Measurements from ENCODE around the gene CBL.

DNA sequence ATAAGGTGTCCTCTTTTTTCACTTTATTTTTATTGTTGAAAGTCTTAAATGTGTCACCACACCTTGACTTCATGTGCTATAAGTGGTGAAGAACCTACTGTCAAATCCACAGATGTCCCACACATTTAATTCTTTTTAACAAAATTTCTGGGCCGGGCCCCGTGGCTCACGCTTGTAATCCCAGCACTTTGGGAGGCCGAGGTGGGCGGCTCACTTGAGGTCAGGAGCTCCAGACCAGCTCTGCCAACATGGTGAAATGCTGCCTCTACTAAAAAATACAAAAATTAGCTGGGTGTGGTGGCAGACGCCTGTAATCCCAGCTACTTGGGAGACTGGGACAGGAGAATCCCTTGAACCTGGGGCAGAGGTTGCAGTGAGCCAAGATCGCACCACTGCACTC, 3.0 kb downstream of the CBL start:
- TF ChIP-seq, protein P1, sequence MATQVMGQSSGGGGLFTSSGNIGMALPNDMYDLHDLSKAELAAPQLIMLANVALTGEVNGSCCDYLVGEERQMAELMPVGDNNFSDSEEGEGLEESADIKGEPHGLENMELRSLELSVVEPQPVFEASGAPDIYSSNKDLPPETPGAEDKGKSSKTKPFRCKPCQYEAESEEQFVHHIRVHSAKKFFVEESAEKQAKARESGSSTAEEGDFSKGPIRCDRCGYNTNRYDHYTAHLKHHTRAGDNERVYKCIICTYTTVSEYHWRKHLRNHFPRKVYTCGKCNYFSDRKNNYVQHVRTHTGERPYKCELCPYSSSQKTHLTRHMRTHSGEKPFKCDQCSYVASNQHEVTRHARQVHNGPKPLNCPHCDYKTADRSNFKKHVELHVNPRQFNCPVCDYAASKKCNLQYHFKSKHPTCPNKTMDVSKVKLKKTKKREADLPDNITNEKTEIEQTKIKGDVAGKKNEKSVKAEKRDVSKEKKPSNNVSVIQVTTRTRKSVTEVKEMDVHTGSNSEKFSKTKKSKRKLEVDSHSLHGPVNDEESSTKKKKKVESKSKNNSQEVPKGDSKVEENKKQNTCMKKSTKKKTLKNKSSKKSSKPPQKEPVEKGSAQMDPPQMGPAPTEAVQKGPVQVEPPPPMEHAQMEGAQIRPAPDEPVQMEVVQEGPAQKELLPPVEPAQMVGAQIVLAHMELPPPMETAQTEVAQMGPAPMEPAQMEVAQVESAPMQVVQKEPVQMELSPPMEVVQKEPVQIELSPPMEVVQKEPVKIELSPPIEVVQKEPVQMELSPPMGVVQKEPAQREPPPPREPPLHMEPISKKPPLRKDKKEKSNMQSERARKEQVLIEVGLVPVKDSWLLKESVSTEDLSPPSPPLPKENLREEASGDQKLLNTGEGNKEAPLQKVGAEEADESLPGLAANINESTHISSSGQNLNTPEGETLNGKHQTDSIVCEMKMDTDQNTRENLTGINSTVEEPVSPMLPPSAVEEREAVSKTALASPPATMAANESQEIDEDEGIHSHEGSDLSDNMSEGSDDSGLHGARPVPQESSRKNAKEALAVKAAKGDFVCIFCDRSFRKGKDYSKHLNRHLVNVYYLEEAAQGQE (IDR thresholded peaks at IDR 0.05; ENCODE audit: low read depth): no peak
- TF ChIP-seq TEAD4 (IDR thresholded peaks at IDR 0.05) (no peak), EGR1 (IDR thresholded peaks at IDR 0.05) (no peak), EP300 (IDR thresholded peaks at IDR 0.05; ENCODE audit: borderline replicate concordance) (no peak), YY1 (IDR thresholded peaks at IDR 0.05; ENCODE audit: low read depth) (no peak), FOXM1 (IDR thresholded peaks at IDR 0.05; ENCODE audit: borderline replicate concordance, low read depth) (no peak), RAD21 (IDR thresholded peaks at IDR 0.05; ENCODE audit: low read depth) (no peak), ZBTB7A (IDR thresholded peaks at IDR 0.05; ENCODE audit: low read depth) (no peak), TAF1 (IDR thresholded peaks at IDR 0.05; ENCODE audit: low read depth) (no peak), CEBPB (IDR thresholded peaks at IDR 0.05) (no peak)
- TF ChIP-seq, protein P2, sequence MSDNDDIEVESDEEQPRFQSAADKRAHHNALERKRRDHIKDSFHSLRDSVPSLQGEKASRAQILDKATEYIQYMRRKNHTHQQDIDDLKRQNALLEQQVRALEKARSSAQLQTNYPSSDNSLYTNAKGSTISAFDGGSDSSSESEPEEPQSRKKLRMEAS (IDR thresholded peaks at IDR 0.05): no peak

Measured in Ishikawa (cell line).